Thymus (tissue), 11 donors: ENCODE results near the gene DDX46. TPM values are rescaled to one million over a fixed set of nuclear protein-coding genes. Genes with fewer than 3 reads are reported as not detected.

Experiments
- DNase-seq, 9 donors: peaks; one replicate each; pipeline ENCODE4 v3.0.0-alpha.2; 2013; ENCODE audit warnings: low spot score in 9 of 9, low read depth in 6 of 9, missing footprints in 1 of 9
- H3K27ac ChIP-seq, 2 donors: one replicate each; pipeline ENCODE4 v1.5.1; 2013; ENCODE audit warnings: control low read depth in 1 of 2, low read depth in 1 of 2, low read length in 1 of 2, mild to moderate bottlenecking in 1 of 2, moderate library complexity in 1 of 2
- H3K27me3 ChIP-seq, 2 donors: one replicate each; pipeline ENCODE4 v1.5.1; 2013; ENCODE audit warnings: low read length in 1 of 2; ENCODE audit not compliant: control insufficient read depth in 2 of 2, insufficient read depth in 1 of 2
- H3K36me3 ChIP-seq, 2 donors: one replicate each; pipeline ENCODE4 v1.5.1; 2013; ENCODE audit warnings: low read length in 1 of 2, mild to moderate bottlenecking in 1 of 2, moderate library complexity in 1 of 2; ENCODE audit not compliant: control insufficient read depth in 2 of 2, insufficient read depth in 2 of 2
- H3K4me1 ChIP-seq, 2 donors: one replicate each; pipeline ENCODE4 v1.5.1; 2013; ENCODE audit warnings: low read length in 2 of 2; ENCODE audit not compliant: control insufficient read depth in 2 of 2, insufficient read depth in 2 of 2
- H3K4me3 ChIP-seq, 2 donors: one replicate each; pipeline ENCODE4 v1.5.1; 2013; ENCODE audit warnings: low read length in 2 of 2, control low read depth in 1 of 2, mild to moderate bottlenecking in 1 of 2
- H3K9me3 ChIP-seq, 2 donors: one replicate each; pipeline ENCODE4 v1.5.1; 2013; ENCODE audit warnings: low read length in 1 of 2, mild to moderate bottlenecking in 1 of 2; ENCODE audit not compliant: control insufficient read depth in 2 of 2, insufficient read depth in 1 of 2
- WGBS: extraction: QIAGEN DNeasy Blood & Tissue Kit; methylation state at CpG from one replicate; pipeline ENCODE4 v1.1.7; 2013; 5-methylcytosine and 5-hydroxymethylcytosine counted together
- polyA plus RNA-seq: library from polyadenylated mRNA; stranded (reverse); fragments of 200-250 nt; gene quantifications from one replicate; pipeline ENCODE4 v1.2.3, GENCODE V29; 2013
- total RNA-seq: library from RNA; stranded (reverse); fragments of 120-200 nt; gene quantifications from one replicate; pipeline ENCODE4 v1.2.4, GENCODE V29; 2013
- donor health status: healthy.

Gene DDX46
- total and polyA plus RNA-seq, 2 donors = 27.0 to 30.5 TPM

DNA sequence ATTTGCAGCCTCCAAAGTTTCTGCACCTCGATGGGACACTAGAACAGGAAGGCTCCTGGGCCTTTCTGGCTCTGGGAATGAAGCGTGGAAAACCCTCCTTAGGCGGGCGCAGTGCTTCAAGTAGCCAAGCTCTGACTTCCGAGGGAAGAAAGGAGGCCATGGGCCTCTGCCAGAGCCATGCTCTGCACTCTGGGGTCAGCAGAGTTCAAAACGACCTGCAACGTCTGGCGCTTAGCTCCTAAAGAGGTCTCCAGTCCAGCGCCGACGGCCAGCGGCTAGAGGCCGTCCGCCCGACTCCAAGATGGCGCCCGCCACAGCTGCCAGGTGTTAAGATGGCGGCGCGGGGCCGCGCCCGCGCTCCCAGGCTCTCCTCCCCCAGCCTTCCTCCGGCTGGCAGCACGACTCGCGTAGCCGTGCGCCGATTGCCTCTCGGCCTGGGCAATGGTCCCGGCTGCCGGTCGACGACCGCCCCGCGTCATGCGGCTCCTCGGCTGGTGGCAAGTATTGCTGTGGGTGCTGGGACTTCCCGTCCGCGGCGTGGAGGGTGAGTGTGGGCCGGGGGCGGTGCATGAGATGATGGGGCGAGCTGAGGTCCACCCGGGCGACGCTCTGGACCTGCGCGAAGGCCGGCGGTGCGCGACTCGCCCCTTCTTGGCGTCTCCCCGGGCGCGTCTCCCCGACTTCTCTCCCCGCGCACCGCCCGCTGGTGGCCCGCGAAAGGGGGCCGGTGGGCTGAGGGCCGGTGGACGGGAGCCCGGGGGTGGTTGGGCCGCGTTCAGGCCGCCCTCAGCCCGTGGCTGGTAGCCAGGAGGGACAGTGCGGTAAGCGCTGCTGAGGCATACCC is 115.6 kb downstream of the DDX46 start, which contains the start of gene TXNDC15:
Gene TXNDC15 (plus strand): TSS at position 385 of the 844 bp plus-strand sequence. CDS start 57 bp downstream, at position 442.
- Histone ChIP-seq H3K4me1 (peaks cover 24 to 25% of the 10 kb centered on the region in 2 donors), H3K27ac (peak within 1 kb of the TSS; percentile 86 to 95), H3K9me3 (no peaks in the 10 kb centered on the region), H3K4me3 (peak within 1 kb of the TSS; percentile 94 to 99), H3K27me3 (no peaks in the 10 kb centered on the region), H3K36me3 (peaks cover 0 to 3% of the 10 kb centered on the region in 2 donors)
- WGBS = 4% methylated on average over 79 of the region's 79 CpGs
- peak; percentile 49 to 91 (median 73) for DNase-seq

DNA sequence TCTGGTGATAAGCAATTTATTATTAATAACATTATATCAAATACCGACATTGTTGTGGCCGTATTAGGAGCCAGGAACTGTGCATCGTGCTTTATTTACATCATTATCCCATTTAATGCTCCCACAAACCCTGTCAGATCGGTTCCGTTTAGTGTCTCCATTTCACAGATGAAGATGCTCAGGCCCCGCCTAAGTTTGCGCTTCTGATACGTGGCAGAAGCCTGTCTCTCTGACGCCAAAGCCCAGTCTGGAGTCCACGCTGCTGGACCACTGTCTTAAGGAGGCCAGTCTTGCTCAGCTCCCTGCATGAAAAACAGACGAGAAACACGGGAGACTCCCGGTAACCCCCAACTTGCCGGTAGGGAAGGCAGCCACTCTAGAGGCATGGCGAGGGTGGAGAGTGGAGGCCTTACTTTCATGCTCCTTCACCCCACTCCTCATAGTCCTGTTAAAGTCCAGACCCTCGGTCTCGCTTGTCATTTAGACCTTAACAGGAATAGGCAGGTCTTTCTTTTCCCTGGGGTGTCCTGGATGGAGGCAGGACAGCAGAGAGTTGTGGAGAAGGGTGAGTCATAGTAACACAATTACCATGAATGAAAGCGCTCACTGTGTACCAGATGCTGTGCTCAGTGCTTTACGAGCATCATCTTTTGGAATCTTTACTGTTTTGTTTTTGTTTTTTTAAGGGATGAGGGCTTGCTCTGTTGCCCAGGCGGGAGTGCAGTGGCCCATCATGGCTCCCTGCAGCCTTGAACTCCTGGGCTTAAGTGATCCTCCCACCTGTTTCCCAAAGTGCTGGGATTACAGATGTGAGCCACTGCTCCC is 116.5 kb downstream of the DDX46 start:
- Histone ChIP-seq H3K36me3 (peaks cover 0 to 3% of the 10 kb centered on the region in 2 donors), H3K4me3 (peak overlapping the region; percentile 94 to 99), H3K9me3 (no peaks in the 10 kb centered on the region), H3K27ac (peak overlapping the region; percentile 14 to 95), H3K4me1 (peaks cover 24 to 25% of the 10 kb centered on the region in 2 donors), H3K27me3 (no peaks in the 10 kb centered on the region)
- 27% methylated on average over 20 of the region's 20 CpGs for WGBS
- peak in 5 of 9 donors; percentile 13 to 55 (median 21) for DNase-seq

DNA sequence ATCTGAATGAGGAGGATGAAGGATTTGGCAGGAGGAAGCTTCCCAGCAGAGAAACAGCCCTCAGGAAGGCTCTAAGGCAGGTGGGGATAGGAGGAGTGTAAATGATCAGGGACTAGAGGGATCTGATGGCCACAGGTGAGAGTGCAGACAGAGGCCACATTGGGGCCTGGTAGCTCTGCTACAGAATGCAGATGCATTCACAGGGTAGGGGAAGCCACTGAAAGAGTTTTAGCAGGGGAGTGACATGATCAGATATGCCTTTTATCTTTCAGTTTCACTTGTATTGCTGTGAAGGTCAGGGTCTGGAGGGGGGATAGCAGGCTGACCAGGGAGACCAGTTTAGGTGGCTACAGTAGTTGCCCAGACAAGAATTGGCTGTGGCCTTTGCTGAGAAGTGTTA is 118.6 kb downstream of the DDX46 start:
- Histone ChIP-seq H3K4me3 (no peak overlapping the region), H3K36me3 (peaks cover 0 to 3% of the 10 kb centered on the region in 2 donors), H3K9me3 (no peaks in the 10 kb centered on the region), H3K27ac (peak overlapping the region in 1 of 2 donors; percentile 32), H3K27me3 (no peaks in the 10 kb centered on the region), H3K4me1 (peaks cover 24 to 25% of the 10 kb centered on the region in 2 donors)
- peak in 1 of 9 donors; percentile 20 for DNase-seq

DNA sequence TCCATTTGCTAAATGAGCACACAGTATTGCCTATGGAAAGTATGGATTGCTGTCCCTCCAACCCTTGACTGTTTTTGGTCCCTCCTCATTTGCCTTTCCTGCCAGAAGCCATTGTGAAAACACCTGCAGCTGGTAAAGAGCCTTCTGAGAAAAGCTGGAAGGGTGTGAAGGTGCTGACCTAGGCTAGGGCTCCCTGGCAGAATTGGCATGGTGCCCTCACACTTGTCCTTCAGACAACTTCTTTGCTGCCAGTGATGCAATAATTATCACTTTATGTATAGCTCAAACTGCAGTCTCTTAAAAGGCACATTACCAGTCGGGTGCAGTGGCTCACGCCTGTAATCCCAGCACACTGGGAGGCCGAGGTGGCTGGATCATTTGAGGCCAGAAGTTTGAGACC is 119.8 kb downstream of the DDX46 start:
- DNase-seq = no peak
- no peak overlapping the region for H3K4me3 ChIP-seq
- 95% methylated on average over 3 of the region's 3 CpGs for WGBS
- no peaks in the 10 kb centered on the region for H3K27me3 ChIP-seq
- H3K4me1 ChIP-seq = peaks cover 23 to 24% of the 10 kb centered on the region in 2 donors
- no peak overlapping the region for H3K27ac ChIP-seq
- no peaks in the 10 kb centered on the region for H3K9me3 ChIP-seq
- H3K36me3 ChIP-seq = peaks cover 0 to 3% of the 10 kb centered on the region in 2 donors

DNA sequence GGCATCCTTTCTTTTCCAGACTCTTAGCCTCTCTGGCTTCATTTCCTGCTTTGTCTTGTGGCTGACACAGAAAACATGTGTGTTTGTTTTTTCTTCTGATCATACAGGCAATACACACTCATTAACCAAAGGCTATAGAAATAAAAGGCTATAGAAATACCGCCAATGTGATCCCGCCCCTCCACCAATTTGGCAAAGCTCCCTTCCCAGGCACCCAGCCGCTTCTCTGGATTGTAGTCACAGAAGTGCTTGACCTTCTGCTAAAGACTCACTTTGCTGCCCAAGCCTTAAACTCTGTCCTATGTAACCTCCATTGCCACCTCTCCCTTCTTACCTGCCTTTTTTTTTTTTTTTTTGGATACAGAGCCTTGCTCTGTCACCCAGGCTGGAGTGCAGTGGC is 120.9 kb downstream of the DDX46 start:
- Histone ChIP-seq H3K36me3 (peaks cover 0 to 3% of the 10 kb centered on the region in 2 donors), H3K27ac (no peak overlapping the region), H3K4me3 (no peak overlapping the region), H3K4me1 (peaks cover 16 to 18% of the 10 kb centered on the region in 2 donors), H3K27me3 (no peaks in the 10 kb centered on the region), H3K9me3 (no peaks in the 10 kb centered on the region)
- WGBS = 96% methylated on average over 3 of the region's 3 CpGs
- DNase-seq = no peak

Other genes with a start within 250 kb of the DDX46 start
- 11.8 TPM for gene JADE2, start 233.1 kb upstream of the DDX46 start, total RNA-seq
- gene JADE2, start 233.1 kb upstream of the DDX46 start, polyA plus RNA-seq = 14.1 TPM
- gene SAR1B, start 126.0 kb upstream of the DDX46 start, total RNA-seq = 35.8 TPM
- gene SAR1B, start 126.0 kb upstream of the DDX46 start, polyA plus RNA-seq = 27.2 TPM
- 7.5 TPM for gene SEC24A, start 110.0 kb upstream of the DDX46 start, total RNA-seq
- 6.4 TPM for gene SEC24A, start 110.0 kb upstream of the DDX46 start, polyA plus RNA-seq
- gene CAMLG, start 20.2 kb upstream of the DDX46 start, total RNA-seq = 34.2 TPM
- 87.4 TPM for gene CAMLG, start 20.2 kb upstream of the DDX46 start, polyA plus RNA-seq
- gene C5orf24, start 87.2 kb downstream of the DDX46 start, total RNA-seq = 11.7 TPM
- gene C5orf24, start 87.2 kb downstream of the DDX46 start, polyA plus RNA-seq = 22.4 TPM
- gene TXNDC15, start 115.6 kb downstream of the DDX46 start, total RNA-seq = 27.7 TPM
- 52.9 TPM for gene TXNDC15, start 115.6 kb downstream of the DDX46 start, polyA plus RNA-seq
- 5.9 TPM for gene PCBD2, start 146.4 kb downstream of the DDX46 start, total RNA-seq
- gene PCBD2, start 146.4 kb downstream of the DDX46 start, polyA plus RNA-seq = 6.8 TPM
- 0.19 TPM for gene CATSPER3, start 209.1 kb downstream of the DDX46 start, total RNA-seq
- gene CATSPER3, start 209.1 kb downstream of the DDX46 start, polyA plus RNA-seq = 1.3 TPM